HG03354 (cell line): ENCODE measurements around the gene CYSTM1.

Source experiments
- ATAC-seq: cut with Tn5 transposase; IDR thresholded peaks from one replicate; pipeline ENCODE4 v1.9.1; 2021; ENCODE audit warnings: mild to moderate bottlenecking; ENCODE audit not compliant: unreplicated experiment, poor library complexity, severe bottlenecking

CYSTM1 gene

GRCh38 chr5:140174465-140175366 lies at the start of gene CYSTM1:
CYSTM1 (plus strand) TSS chr5:140175188; CDS start chr5:140194466, 19,278 bp downstream.
- ATAC-seq, result peak; percentile 94

- no peak for ATAC-seq
Measured at GRCh38 chr5:140125637-140126036, 49.4 kb upstream of the CYSTM1 start, which contains the start of gene IGIP. IGIP (plus strand) TSS chr5:140125937; CDS start chr5:140128477, 2,540 bp downstream.

- ATAC-seq, result no peak
Measured at GRCh38 chr5:140126315-140127012, 48.5 kb upstream of the CYSTM1 start.

- no peak for ATAC-seq
Measured at GRCh38 chr5:140128376-140128775, 46.6 kb upstream of the CYSTM1 start.

GRCh38 chr5:140130949-140131733 lies 43.8 kb upstream of the CYSTM1 start:
- ATAC-seq, result no peak

- ATAC-seq, result no peak
Measured at GRCh38 chr5:140131967-140132409, 43.0 kb upstream of the CYSTM1 start.

- no peak for ATAC-seq
Measured at GRCh38 chr5:140133514-140134167, 41.3 kb upstream of the CYSTM1 start.

GRCh38 chr5:140134277-140134935 lies 40.6 kb upstream of the CYSTM1 start:
- no peak for ATAC-seq

GRCh38 chr5:140135127-140135526 lies 39.9 kb upstream of the CYSTM1 start:
- no peak for ATAC-seq

- no peak for ATAC-seq
Measured at GRCh38 chr5:140136624-140137023, 38.4 kb upstream of the CYSTM1 start.

- no peak for ATAC-seq
Measured at GRCh38 chr5:140140435-140140834, 34.6 kb upstream of the CYSTM1 start.

- ATAC-seq, result no peak
Measured at GRCh38 chr5:140141241-140141640, 33.7 kb upstream of the CYSTM1 start.

GRCh38 chr5:140142246-140142645 lies 32.7 kb upstream of the CYSTM1 start:
- no peak for ATAC-seq

- no peak for ATAC-seq
Measured at GRCh38 chr5:140142856-140143255, 32.1 kb upstream of the CYSTM1 start.

- no peak for ATAC-seq
Measured at GRCh38 chr5:140143521-140144258, 31.3 kb upstream of the CYSTM1 start.

- no peak for ATAC-seq
Measured at GRCh38 chr5:140145256-140145655, 29.7 kb upstream of the CYSTM1 start.

GRCh38 chr5:140145818-140146522 lies 29.0 kb upstream of the CYSTM1 start:
- ATAC-seq, result peak; percentile 61

GRCh38 chr5:140146523-140146842 lies 28.5 kb upstream of the CYSTM1 start:
- no peak for ATAC-seq
